Fibroblast of skin of abdomen (primary cell): Measurements from ENCODE around the gene DAGLA.

Source experiments
- DNase-seq: peaks from one replicate; pipeline ENCODE4 v3.0.0-alpha.2; 2013

The DAGLA gene

DNA sequence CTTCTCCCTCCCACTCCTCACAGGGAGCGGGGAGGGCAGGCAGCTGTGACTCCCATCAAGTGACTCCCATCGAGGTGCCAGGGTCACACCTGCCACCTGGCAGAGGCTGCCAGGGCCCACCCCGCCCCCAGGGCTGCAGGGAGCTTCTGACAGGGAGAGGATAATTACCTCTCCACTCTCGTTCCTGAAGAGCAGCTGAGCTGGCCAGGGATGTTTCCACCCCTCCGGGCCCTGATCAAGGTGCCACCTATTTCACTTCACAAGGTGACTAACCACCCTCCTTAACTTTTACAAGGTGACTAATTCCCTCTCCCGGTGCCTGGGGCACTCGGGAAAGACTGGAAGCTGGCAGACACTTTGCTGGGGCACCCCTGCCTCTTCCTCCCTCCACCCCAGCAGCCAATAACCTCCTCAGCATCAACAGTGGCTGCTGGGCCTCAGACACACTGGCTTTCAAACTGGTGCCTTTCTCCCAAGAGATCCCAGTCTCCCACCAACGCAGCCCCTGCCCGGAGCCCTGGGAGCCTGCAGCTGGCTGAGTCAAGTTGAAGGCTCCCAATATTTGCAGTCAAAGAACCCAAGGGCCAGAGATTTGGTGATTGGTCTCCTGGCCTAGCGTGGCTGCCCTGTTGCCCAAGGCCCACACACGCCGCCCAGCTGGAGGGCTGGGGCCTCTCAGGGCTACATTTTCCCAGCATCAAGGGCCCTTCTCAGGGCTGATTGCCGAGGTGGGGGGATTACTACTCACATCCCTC lies 50.2 kb downstream of the DAGLA start:
- no peak for DNase-seq

GRCh38 chr11:61731211-61731951 lies 51.2 kb downstream of the DAGLA start:
- no peak for DNase-seq

DNA sequence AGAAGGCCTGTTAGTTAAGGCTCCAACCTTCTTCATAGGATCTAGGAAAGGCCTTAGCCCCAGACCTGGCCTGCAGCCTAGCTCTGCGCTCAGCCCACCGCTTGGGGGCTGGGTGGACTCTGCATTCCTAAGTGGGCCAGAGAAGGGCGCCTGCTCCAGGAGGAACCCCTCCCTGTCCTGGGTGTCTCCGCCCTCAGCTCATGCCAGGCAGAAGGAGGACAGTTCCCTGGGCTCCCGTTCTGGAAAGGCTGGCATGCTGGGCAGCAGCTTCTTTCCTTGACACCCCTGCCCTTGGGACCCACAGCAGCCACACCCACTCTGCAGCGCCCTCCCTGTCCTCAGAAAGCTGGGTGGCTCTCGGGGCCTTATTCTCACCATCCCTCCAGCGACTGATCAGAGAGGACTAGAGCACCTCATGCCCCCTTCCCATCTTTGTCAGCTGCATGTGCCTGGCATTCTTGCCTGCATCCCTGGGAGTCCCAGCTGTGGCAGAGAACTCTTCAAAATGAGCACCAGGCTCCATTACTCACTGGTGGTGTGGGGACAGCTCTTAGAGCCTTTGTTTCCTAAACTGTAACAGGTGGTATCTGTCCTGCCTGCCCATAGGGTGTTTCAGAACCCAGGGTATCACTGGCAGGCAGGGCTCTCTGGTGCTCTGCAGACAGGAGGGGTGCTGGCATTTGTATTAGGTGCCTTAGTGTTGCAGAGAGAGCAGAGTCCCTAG lies 51.9 kb downstream of the DAGLA start:
- no peak for DNase-seq

DNA sequence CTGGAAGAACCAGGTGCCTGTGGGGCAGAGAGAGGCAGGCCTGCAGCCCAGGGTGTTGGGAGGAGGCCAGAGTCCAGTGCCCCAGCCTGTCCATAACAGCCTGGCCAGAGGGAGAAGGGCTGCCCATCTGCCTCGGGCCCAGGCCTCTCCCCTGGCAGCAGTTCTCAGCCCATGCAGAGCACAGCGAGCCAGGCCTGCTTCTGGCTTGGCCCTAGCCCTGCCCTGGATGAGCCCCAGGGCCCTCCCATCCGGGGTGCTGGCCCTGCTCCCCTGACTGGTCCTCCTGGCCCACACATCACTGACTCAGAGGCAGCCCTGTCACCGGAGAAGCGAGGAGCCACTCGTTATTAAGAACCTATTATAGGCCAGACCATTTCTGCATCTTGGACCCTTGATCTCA lies 52.5 kb downstream of the DAGLA start:
- DNase-seq, result no peak

GRCh38 chr11:61733120-61733978 lies 53.2 kb downstream of the DAGLA start:
- DNase-seq, result peak; percentile 73

GRCh38 chr11:61734767-61735166 lies 54.6 kb downstream of the DAGLA start:
- DNase-seq, result no peak

GRCh38 chr11:61735391-61735790 lies 55.2 kb downstream of the DAGLA start:
- DNase-seq, result no peak

- no peak for DNase-seq
Observed at GRCh38 chr11:61736310-61736709, 56.1 kb downstream of the DAGLA start.

GRCh38 chr11:61737131-61737530 lies 56.9 kb downstream of the DAGLA start:
- DNase-seq, result no peak

DNA sequence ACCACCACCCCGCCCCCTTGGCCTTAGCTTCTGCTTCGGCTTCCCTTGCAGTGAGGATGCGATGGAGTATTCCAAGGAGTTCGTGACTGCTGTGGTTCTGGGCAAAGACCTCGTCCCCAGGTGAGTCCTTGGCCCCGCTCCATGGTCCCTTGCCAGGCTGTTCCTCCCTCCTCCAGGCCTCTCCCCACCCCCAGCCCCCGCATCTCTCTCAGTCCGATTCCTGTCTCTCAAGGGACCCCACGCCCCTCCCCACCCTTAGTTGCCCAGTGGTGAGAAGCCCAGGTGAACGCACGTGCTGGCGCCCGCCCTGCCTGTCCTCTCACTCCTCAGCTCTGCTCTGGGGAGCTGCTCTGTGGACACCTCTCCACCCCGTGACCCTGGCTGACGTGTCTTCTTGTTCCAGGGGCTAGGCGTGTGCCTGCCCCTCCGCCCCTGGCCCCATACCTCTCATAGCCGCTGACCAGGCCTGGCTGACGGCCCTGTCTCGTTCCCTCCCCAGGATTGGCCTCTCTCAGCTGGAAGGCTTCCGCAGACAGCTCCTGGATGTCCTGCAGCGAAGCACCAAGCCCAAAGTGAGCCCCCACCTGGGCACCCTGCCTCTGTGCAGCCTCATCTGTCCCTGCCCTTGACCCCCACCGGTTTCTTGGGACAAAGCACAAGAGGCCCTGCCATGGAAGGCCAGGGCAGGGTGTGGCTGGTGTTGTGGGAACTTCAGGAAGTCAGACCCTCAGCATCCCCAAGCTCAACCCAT lies 57.6 kb downstream of the DAGLA start:
- no peak for DNase-seq

DNA sequence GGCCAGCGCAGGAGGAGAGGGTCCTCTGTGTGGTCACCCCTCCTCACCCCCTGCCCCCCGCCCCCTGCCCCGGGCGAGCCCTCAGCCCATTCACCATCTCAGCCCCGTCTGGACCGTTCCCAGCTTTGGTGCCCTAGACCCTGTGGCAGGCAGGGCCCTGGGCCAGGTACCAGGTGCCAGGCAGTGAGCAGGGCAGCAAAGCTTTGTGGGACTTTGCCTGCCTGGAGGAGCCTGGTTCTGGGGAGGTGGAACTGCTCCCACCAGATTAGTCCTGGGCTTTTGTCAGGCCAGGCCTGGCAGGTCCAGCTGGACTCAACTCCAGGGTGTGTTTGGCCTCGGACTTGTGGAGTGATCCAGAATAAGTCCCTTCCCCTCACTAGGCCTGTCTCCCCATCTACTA lies 58.6 kb downstream of the DAGLA start:
- no peak for DNase-seq

- DNase-seq, result no peak
Observed at GRCh38 chr11:61739413-61739812, 59.2 kb downstream of the DAGLA start.

GRCh38 chr11:61739966-61740365 lies 59.8 kb downstream of the DAGLA start:
- DNase-seq, result no peak

DNA sequence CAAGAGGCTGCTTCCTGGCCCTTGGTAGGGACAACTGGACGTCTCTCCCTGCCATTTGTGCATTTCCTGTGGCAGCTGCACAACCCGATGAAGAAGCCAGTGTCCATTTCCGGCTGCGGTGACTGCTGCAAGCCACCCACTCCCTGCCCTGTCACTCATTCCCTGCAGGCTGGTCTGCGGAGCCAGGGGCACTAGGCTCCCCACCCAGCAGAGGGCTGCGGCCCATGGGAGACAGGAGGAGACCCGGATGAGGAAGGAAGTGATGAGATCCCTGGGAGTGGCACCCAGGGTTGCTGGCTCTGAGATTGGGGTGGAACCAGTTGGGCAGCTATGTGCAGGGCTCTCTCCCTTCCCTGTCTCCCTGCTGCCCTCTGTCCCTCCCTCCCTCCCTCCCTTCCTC lies 62.2 kb downstream of the DAGLA start:
- DNase-seq, result no peak

- no peak for DNase-seq
Observed at GRCh38 chr11:61743486-61744095, 63.4 kb downstream of the DAGLA start.

DNA sequence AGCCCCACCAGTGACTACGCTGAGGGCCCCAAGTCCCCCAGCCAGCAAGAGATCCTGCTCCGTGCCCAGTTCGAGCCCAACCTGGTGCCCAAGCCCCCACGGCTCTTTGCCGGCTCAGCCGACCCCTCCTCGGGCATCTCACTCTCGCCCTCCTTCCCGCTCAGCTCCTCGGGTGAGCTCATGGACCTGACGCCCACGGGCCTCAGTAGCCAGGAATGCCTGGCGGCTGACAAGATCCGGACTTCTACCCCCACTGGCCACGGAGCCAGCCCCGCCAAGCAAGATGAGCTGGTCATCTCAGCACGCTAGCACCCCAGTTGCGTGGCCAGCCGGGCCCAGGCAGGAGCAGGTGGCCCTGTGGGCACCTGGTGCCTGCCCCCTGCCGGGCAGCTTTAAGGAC lies 64.0 kb downstream of the DAGLA start:
- no peak for DNase-seq

- DNase-seq, result no peak
Observed at GRCh38 chr11:61744609-61745156, 64.5 kb downstream of the DAGLA start.

DNA sequence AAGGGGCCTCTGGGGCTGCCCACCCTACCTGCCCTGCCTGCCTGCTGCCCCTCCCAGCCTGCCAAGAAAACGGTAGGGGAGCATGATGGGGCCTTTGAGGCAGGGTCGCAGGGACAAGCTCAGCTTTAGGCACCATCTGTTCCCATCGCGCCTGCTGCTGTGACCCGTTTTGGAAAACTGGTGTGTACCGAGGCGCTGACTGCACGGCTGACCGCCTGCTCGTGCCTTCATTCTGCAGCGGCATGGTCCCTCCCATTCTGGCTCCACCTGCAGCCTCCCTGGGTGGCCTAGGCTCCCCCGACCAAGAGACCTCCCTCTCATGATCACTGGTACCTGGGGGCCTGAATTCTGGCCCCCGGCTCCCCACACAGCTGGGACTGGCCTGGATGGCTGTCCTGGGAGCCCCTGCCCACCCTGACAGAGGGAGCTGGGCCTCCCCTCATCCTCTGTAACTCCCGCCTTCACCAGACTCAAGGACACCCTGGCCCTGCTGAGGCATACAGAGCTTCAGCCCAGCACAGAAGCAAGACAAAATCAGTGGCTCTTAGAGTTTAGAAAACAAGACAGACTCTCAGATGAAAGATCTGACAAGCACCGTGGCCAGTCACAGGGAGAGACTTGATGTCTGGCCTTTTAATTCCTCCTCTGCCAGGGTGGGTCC lies 65.7 kb downstream of the DAGLA start:
- DNase-seq, result no peak

- no peak for DNase-seq
Observed at GRCh38 chr11:61746442-61747191, 66.4 kb downstream of the DAGLA start.
